H9 (cell line): Measurements from ENCODE around the gene DCP1B. TPM values are rescaled to one million over a fixed set of nuclear protein-coding genes. Genes with fewer than 3 reads are reported as not detected.

Experiments
- DNase-seq: peaks from one replicate; pipeline ENCODE4 v3.0.0-alpha.2; 2017
- H2AFZ ChIP-seq: one replicate; pipeline ENCODE4 v1.6.1; 2013; ENCODE audit warnings: mild to moderate bottlenecking, low read length, control low read depth, moderate library complexity
- H2AK5ac ChIP-seq: 2 replicates; pipeline ENCODE4 v1.6.1; 2013; ENCODE audit warnings: low read length, control low read depth, mixed read lengths; ENCODE audit not compliant: insufficient read length
- H2BK120ac ChIP-seq: one replicate; pipeline ENCODE4 v1.6.1; 2013; ENCODE audit warnings: low read depth, mild to moderate bottlenecking, low read length, control low read depth, inconsistent platforms; ENCODE audit not compliant: poor library complexity, severe bottlenecking
- H2BK12ac ChIP-seq: 2 replicates; pipeline ENCODE4 v1.6.1; 2013; ENCODE audit warnings: low read length, control low read depth, mixed read lengths, low read depth; ENCODE audit not compliant: insufficient read length
- H2BK15ac ChIP-seq: 2 replicates; pipeline ENCODE4 v1.6.1; 2013; ENCODE audit warnings: low read depth, low read length, control low read depth
- H2BK20ac ChIP-seq: one replicate; pipeline ENCODE4 v1.6.1; 2013; ENCODE audit warnings: low read depth, mild to moderate bottlenecking, low read length, control low read depth, inconsistent platforms; ENCODE audit not compliant: poor library complexity, severe bottlenecking
- H2BK5ac ChIP-seq: 2 replicates; pipeline ENCODE4 v1.6.1; 2013; ENCODE audit warnings: low read length, control low read depth, mixed read lengths; ENCODE audit not compliant: insufficient read length
- H3K14ac ChIP-seq: 2 replicates; pipeline ENCODE4 v1.6.1; 2013; ENCODE audit warnings: low read length, control low read depth; ENCODE audit not compliant: insufficient read depth
- H3K18ac ChIP-seq: 2 replicates; pipeline ENCODE4 v1.6.1; 2013; ENCODE audit warnings: low read depth, mild to moderate bottlenecking, mixed read lengths, low read length, control low read depth; ENCODE audit not compliant: insufficient read length
- H3K23ac ChIP-seq: 2 replicates; pipeline ENCODE4 v1.6.1; 2013; ENCODE audit warnings: low read length, control low read depth, mixed read lengths, low read depth; ENCODE audit not compliant: insufficient read length
- H3K23me2 ChIP-seq: 2 replicates; pipeline ENCODE4 v1.6.1; 2013; ENCODE audit warnings: low read depth, mild to moderate bottlenecking, mixed read lengths, low read length, control low read depth; ENCODE audit not compliant: insufficient read length, poor library complexity, severe bottlenecking
- H3K27ac ChIP-seq: 2 replicates; pipeline ENCODE4 v1.5.1; 2013; ENCODE audit warnings: low read length, control low read depth, mixed read lengths, low read depth; ENCODE audit not compliant: insufficient read length
- H3K27me3 ChIP-seq: 2 replicates; pipeline ENCODE4 v1.6.1; 2013; ENCODE audit warnings: low read length, control low read depth, inconsistent platforms; ENCODE audit not compliant: insufficient read depth
- H3K4ac ChIP-seq: 2 replicates; pipeline ENCODE4 v1.6.1; 2013; ENCODE audit warnings: low read depth, mild to moderate bottlenecking, control low read depth, inconsistent platforms, low read length, moderate library complexity
- H3K4me1 ChIP-seq: 2 replicates; pipeline ENCODE4 v1.6.1; 2013; ENCODE audit warnings: low read length, control low read depth, inconsistent platforms; ENCODE audit not compliant: insufficient read depth
- H3K4me2 ChIP-seq: 2 replicates; pipeline ENCODE4 v1.6.1; 2013; ENCODE audit warnings: low read length, control low read depth, mixed read lengths; ENCODE audit not compliant: insufficient read length, insufficient read depth
- H3K56ac ChIP-seq: 2 replicates; pipeline ENCODE4 v1.6.1; 2013; ENCODE audit warnings: low read depth, mild to moderate bottlenecking, mixed read lengths, low read length, control low read depth; ENCODE audit not compliant: insufficient read length
- H3K79me1 ChIP-seq: 2 replicates; pipeline ENCODE4 v1.6.1; 2013; ENCODE audit warnings: low read depth, mild to moderate bottlenecking, moderate library complexity, low read length, control low read depth, inconsistent platforms; ENCODE audit not compliant: insufficient read depth, poor library complexity, severe bottlenecking
- H3K79me2 ChIP-seq: 2 replicates; pipeline ENCODE4 v1.6.1; 2013; ENCODE audit warnings: low read length, control low read depth, inconsistent platforms; ENCODE audit not compliant: insufficient read depth
- H3K9ac ChIP-seq: 2 replicates; pipeline ENCODE4 v1.6.1; 2013; ENCODE audit warnings: low read length, control low read depth, mixed read lengths; ENCODE audit not compliant: insufficient read length; ENCODE audit errors: extremely low read depth
- H3K9me3 ChIP-seq: one replicate; pipeline ENCODE4 v1.6.1; 2013; ENCODE audit warnings: low read depth, low read length, inconsistent platforms; ENCODE audit not compliant: control insufficient read depth
- H3T11ph ChIP-seq: one replicate; pipeline ENCODE4 v1.6.1; 2013; ENCODE audit warnings: mild to moderate bottlenecking, low read length, control low read depth, inconsistent platforms
- H4K20me1 ChIP-seq: one replicate; pipeline ENCODE4 v1.6.1; 2013; ENCODE audit not compliant: control insufficient read depth, insufficient read length, insufficient read depth
- H4K5ac ChIP-seq: 2 replicates; pipeline ENCODE4 v1.6.1; 2013; ENCODE audit warnings: low read depth, mild to moderate bottlenecking, mixed read lengths, low read length, control low read depth; ENCODE audit not compliant: insufficient read length
- H4K8ac ChIP-seq: replicated peaks from 2 replicates; pipeline ENCODE4 v1.6.1; 2013; ENCODE audit warnings: low read length, control low read depth, mixed read lengths, low read depth; ENCODE audit not compliant: insufficient read length
- H4K91ac ChIP-seq: 2 replicates; pipeline ENCODE4 v1.6.1; 2013; ENCODE audit warnings: low read depth, mild to moderate bottlenecking, moderate library complexity, mixed read lengths, low read length, control low read depth; ENCODE audit not compliant: insufficient read length
- H3K27ac Mint-ChIP-seq, 3 experiments: 2 replicates in 2 of 3; 3 replicates in 1 of 3; pipeline ENCODE4 v1.8.0; 2020 to 2021; ENCODE audit warnings: mixed read lengths in 3 of 3, mild to moderate bottlenecking in 1 of 3, moderate library complexity in 1 of 3
- H3K27me3 Mint-ChIP-seq: 2 replicates; pipeline ENCODE4 v1.8.0; 2021; ENCODE audit warnings: low read depth, mild to moderate bottlenecking, moderate library complexity, mixed read lengths
- H3K36me3 Mint-ChIP-seq, 3 experiments: 2 replicates in 2 of 3; 3 replicates in 1 of 3; pipeline ENCODE4 v1.8.0; 2020 to 2021; ENCODE audit warnings: low read depth in 3 of 3, mixed read lengths in 3 of 3; ENCODE audit not compliant: insufficient read depth in 1 of 3
- H3K4me1 Mint-ChIP-seq, 2 experiments: 2 replicates each; pipeline ENCODE4 v1.8.0; 2020; ENCODE audit warnings: mixed read lengths in 2 of 2
- H3K4me3 Mint-ChIP-seq, 2 experiments: 2 replicates in 1 of 2; 3 replicates in 1 of 2; pipeline ENCODE4 v1.8.0; 2020 to 2021; ENCODE audit warnings: mild to moderate bottlenecking in 2 of 2, mixed read lengths in 2 of 2, moderate library complexity in 1 of 2
- H3K9me3 Mint-ChIP-seq, 2 experiments: 2 replicates in 1 of 2; 3 replicates in 1 of 2; pipeline ENCODE4 v1.8.0; 2020; ENCODE audit warnings: mild to moderate bottlenecking in 2 of 2, mixed read lengths in 2 of 2, moderate library complexity in 1 of 2
- CTCF ChIP-seq: fragments of 200-600 bp; sonication (generic); conservative IDR thresholded peaks from 3 replicates; pipeline ENCODE4 v1.8.0; 2021; ENCODE audit warnings: antibody characterized with exemption, mild to moderate bottlenecking
- WGBS: extraction: QIAGEN DNeasy Blood & Tissue Kit; methylation state at CpG from one replicate; pipeline ENCODE4 v1.1.7; 2013; ENCODE audit warnings: missing lambda C conversion rate, low lambda C conversion rate, mixed read lengths; ENCODE audit not compliant: insufficient read length; ENCODE audit errors: extremely low coverage; 5-methylcytosine and 5-hydroxymethylcytosine counted together
- total RNA-seq: library from RNA; stranded (reverse); gene quantifications from 2 replicates; pipeline ENCODE4 v1.2.1, GENCODE V29; 2021

DCP1B gene
- total RNA-seq, 1 experiment from 2014 or later: 11.2 TPM

GRCh38 chr12:2053691-2054090 is 49.4 kb upstream of the DCP1B start:
- Histone ChIP-seq H2BK12ac (no peak overlapping the region), H3T11ph (no peak overlapping the region), H3K18ac (no peak overlapping the region), H3K79me2 (no peaks in the 10 kb centered on the region), H4K20me1 (no peaks in the 10 kb centered on the region), H3K4me2 (peak overlapping the region; percentile 76), H3K4ac (no peak overlapping the region), H4K91ac (no peak overlapping the region), H3K79me1 (no peaks in the 10 kb centered on the region), H4K5ac (no peak overlapping the region), H2BK5ac (no peak overlapping the region), H3K27me3 (peaks cover 29% of the 10 kb centered on the region), H3K9me3 (no peaks in the 10 kb centered on the region), H2BK120ac (no peak overlapping the region), H2BK15ac (no peak overlapping the region), H2AFZ (no peak overlapping the region), H3K9ac (no peak overlapping the region), H3K23me2 (peaks cover 11% of the 10 kb centered on the region), H3K4me1 (no peaks in the 10 kb centered on the region), H3K23ac (no peak overlapping the region), H3K14ac (no peak overlapping the region), H3K27ac (no peak overlapping the region), H2AK5ac (no peak overlapping the region), H4K8ac (no peak overlapping the region), H3K56ac (no peak overlapping the region), H2BK20ac (no peak overlapping the region)
- Mint-ChIP-seq H3K4me3 (no peak overlapping the region; a peak in 2 of 5 replicates), H3K27me3 (peaks cover 62% of the 10 kb centered on the region), H3K36me3 (no peaks in the 10 kb centered on the region), H3K4me1 (peaks cover 40 to 54% of the 10 kb centered on the region in 2 experiments), H3K9me3 (no peaks in the 10 kb centered on the region; a peak in 1 of 5 replicates), H3K27ac (no peak overlapping the region)
- no CpG with 5 or more reads among the region's 60 CpGs for WGBS
- no peak for DNase-seq
- no peak for TF ChIP-seq CTCF
